ENCODE measurements around the gene SEC31B.

Gene SEC31B

GRCh38 chr10:100447663-100448062, 72.0 kb downstream of the SEC31B start:
- Histone ChIP-seq H3K36me3 (ENCODE audit: control insufficient read depth in 1 of 2, insufficient read depth in 2 of 2, low read length in 2 of 2) (no peaks in the 10 kb centered on the region), H3K9ac (ENCODE audit: low read depth in 1 of 2, low read length in 2 of 2) (no peak overlapping the region), H3K27ac (ENCODE audit: low read depth, low read length) (no peak overlapping the region), H3K9me3 (ENCODE audit: control insufficient read depth in 1 of 2, low read length in 2 of 2) (peaks cover 0 to 4% of the 10 kb centered on the region in 2 donors), H3K4me3 (ENCODE audit: low read depth in 1 of 2, low read length in 2 of 2) (no peak overlapping the region), H3K27me3 (ENCODE audit: control insufficient read depth in 1 of 2, insufficient read depth in 2 of 2, low read length in 2 of 2) (peaks cover 4 to 7% of the 10 kb centered on the region in 2 donors), H3K4me1 (ENCODE audit: control insufficient read depth in 1 of 2, insufficient read depth in 2 of 2, low read length in 2 of 2) (no peaks in the 10 kb centered on the region)

- Histone ChIP-seq H3K27me3 (ENCODE audit: control insufficient read depth in 1 of 2, insufficient read depth in 2 of 2, low read length in 2 of 2) (peaks cover 0 to 4% of the 10 kb centered on the region in 2 donors), H3K9me3 (ENCODE audit: control insufficient read depth in 1 of 2, low read length in 2 of 2) (peaks cover 0 to 4% of the 10 kb centered on the region in 2 donors), H3K9ac (ENCODE audit: low read depth in 1 of 2, low read length in 2 of 2) (no peak overlapping the region), H3K36me3 (ENCODE audit: control insufficient read depth in 1 of 2, insufficient read depth in 2 of 2, low read length in 2 of 2) (no peaks in the 10 kb centered on the region), H3K4me1 (ENCODE audit: control insufficient read depth in 1 of 2, insufficient read depth in 2 of 2, low read length in 2 of 2) (no peaks in the 10 kb centered on the region), H3K4me3 (ENCODE audit: low read depth in 1 of 2, low read length in 2 of 2) (no peak overlapping the region), H3K27ac (ENCODE audit: low read depth, low read length) (no peak overlapping the region)
Observed at GRCh38 chr10:100446130-100446761, 73.4 kb downstream of the SEC31B start.

- Histone ChIP-seq H3K9ac (ENCODE audit: low read depth in 1 of 2, low read length in 2 of 2) (no peak overlapping the region), H3K27me3 (ENCODE audit: control insufficient read depth in 1 of 2, insufficient read depth in 2 of 2, low read length in 2 of 2) (peaks cover 0 to 1% of the 10 kb centered on the region in 2 donors), H3K27ac (ENCODE audit: low read depth, low read length) (no peak overlapping the region), H3K9me3 (ENCODE audit: control insufficient read depth in 1 of 2, low read length in 2 of 2) (peaks cover 0 to 4% of the 10 kb centered on the region in 2 donors), H3K4me1 (ENCODE audit: control insufficient read depth in 1 of 2, insufficient read depth in 2 of 2, low read length in 2 of 2) (no peaks in the 10 kb centered on the region), H3K4me3 (ENCODE audit: low read depth in 1 of 2, low read length in 2 of 2) (no peak overlapping the region), H3K36me3 (ENCODE audit: control insufficient read depth in 1 of 2, insufficient read depth in 2 of 2, low read length in 2 of 2) (no peaks in the 10 kb centered on the region)
Observed at GRCh38 chr10:100442548-100442947, 77.1 kb downstream of the SEC31B start.

GRCh38 chr10:100438674-100439315, 80.9 kb downstream of the SEC31B start:
- Histone ChIP-seq H3K9me3 (ENCODE audit: control insufficient read depth in 1 of 2, low read length in 2 of 2) (no peaks in the 10 kb centered on the region), H3K27me3 (ENCODE audit: control insufficient read depth in 1 of 2, insufficient read depth in 2 of 2, low read length in 2 of 2) (no peaks in the 10 kb centered on the region), H3K4me3 (ENCODE audit: low read depth in 1 of 2, low read length in 2 of 2) (no peak overlapping the region), H3K27ac (ENCODE audit: low read depth, low read length) (no peak overlapping the region), H3K9ac (ENCODE audit: low read depth in 1 of 2, low read length in 2 of 2) (no peak overlapping the region), H3K4me1 (ENCODE audit: control insufficient read depth in 1 of 2, insufficient read depth in 2 of 2, low read length in 2 of 2) (no peaks in the 10 kb centered on the region), H3K36me3 (ENCODE audit: control insufficient read depth in 1 of 2, insufficient read depth in 2 of 2, low read length in 2 of 2) (no peaks in the 10 kb centered on the region)
